Measurements from ENCODE around the gene ATP13A3.
"Not testable (repeated sequence)": the region's sequence is repeated elsewhere in the genome, so short reads cannot be mapped to it uniquely, and the experiment has no call there.

Gene ATP13A3

DNA sequence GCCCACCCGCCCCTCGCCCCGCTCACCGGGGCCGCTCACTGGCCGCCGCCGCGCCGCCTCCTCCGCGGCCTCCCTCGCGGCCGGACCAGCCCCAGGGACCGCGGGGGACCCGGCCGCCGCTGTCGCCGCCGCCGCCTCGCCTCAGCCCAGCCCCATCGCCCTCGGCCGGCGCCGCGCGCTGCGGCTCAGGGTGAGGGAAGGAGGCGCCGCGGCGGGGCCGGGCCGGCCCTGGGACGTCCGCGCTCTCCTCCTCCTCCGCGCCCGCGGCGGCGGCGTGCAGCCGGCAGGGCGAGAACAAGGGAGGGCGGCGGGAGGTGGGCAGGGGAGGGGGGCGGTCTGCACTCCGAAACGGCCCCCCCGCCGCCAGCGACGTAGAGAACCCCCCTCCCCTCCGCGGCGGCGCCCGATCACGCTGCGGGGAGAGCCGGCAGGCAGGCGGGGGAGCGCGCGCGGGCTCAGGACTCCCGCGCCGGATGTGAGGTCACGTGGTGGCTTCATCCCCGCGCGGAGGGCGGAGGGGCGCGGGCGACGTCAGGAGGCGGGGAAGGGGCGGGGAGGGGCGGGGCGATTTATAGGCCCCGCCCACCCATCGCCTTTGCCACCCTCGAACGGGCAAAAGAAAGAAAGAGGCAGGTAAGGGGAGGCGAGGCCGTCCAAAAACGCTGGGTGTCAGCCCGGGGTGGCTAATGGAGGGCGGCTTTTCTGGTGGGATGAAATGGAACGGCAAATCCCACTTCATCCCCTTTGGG lies at the start of gene ATP13A3:
ATP13A3 (minus strand) TSS at position 463 of the 749 bp plus-strand sequence. CDS start 24,812 bp downstream, outside the sequence.
- peak; percentile 78 to 82 for DNase-seq

DNA sequence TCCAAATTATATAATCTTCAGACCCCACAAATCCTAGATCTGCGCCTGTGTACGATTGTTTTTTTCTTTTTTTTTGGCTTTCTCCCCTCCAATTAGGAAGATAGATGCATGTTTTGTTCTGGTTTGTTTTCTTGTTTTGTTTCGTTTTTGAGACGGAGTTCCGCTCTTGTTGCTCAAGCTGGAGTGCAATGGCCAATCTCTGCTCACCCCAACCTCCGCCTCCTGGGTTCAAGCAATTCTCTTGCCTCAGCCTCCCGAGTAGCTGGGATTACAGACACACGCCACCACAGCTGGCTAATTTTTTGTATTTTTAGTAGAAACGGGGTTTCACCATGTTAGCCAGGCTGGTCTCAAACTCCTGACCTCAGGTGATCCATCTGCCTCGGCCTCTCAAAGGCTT lies 48.4 kb upstream of the ATP13A3 start:
- DNase-seq = not testable (repeated sequence)

DNA sequence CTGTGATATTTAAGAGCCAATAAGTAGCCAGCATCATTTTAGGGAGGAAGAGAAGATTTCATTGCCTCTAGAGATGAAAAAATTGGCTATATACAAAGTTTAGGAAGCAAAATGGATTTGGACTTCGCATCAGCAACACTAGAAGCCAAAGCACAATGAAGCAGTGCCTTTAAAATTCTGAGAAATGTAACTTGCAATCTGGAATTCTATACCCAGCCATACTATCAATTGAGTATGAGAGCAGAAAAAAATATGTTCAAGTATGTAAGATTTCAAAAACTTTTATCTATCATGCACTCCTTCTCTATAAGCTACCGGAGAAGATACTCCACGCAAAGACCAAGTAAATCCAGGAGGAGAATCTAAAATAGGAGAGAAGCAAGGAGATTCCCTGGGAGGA lies 47.4 kb upstream of the ATP13A3 start:
- no peak for DNase-seq

DNA sequence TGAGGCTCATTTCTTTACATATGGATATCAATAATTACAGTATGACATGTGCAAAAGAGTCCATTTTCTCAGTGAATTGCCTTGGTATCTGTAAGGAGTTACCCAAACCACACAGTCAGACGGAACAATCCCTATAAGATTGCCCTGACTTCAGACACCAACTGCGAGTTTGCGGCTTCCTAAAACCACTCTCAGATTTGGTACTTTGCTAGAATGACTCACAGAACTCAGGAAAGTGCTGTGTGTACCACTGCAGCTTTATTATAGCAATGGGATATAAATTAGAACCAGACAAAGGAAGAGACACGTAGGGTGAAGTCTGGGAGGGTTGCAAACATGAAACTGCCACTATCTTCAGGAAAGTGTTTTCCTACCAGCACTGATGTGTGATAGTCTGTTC lies 45.8 kb upstream of the ATP13A3 start:
- no peak for DNase-seq

DNA sequence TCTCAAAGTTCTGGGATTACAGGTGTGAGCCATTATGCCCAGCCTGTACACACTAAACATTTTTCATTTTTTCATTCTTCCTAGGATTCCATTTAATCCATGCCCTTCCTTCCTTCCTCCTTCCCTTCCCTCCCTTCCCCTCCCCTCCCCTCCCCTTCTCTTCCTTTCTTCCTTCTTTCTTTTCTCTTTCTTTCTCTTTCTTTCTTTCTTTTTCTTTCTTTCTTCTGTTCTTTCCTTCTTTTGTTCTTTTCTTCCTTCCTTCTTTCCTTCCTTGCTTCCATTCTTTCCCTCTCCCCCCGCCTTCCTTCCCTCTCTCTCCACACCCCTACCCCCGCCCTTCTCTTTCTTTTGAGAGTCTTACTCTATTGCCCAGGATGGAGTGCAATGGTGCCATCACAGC lies 40.9 kb upstream of the ATP13A3 start:
- no peak for DNase-seq

DNA sequence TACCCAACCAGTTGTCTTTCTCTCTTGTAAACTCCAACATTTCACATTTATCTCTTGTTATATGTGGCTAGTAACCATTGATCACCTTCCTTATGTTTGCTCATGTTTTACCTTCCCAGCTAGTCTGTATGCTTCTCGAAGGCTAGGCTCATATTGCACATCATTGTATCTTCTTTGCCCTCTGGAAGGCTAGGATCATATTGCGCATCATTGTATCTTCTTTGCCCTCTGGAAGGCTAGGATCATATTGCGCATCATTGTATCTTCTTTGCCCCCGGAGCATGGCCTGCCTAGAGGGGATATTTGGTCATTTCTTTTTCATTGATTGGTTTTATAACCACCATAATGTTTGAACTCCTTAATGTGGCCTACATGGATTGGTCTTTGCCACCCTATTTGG lies 39.4 kb upstream of the ATP13A3 start:
- DNase-seq = no peak

DNA sequence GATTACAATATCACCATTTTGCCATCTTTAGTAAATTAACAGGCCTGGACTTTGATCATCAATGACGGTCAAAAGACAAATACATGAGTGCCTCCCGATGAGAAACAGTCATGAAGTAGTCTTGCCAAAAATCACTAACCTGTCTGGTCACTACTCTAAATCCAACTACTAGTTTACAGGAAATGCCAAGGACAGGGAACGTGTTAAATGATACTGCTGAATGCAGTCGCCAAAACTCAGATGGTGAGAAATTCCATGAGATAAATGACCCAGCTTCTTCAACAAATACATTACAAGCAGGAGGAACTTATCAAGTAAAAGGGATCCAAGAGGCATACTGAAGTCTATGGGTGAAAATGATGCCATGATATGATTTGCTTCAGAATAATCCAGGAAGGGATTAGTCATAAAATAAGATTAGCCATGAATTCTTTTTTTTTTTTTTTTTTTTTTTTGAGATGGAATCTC lies 35.8 kb upstream of the ATP13A3 start:
- DNase-seq = no peak

DNA sequence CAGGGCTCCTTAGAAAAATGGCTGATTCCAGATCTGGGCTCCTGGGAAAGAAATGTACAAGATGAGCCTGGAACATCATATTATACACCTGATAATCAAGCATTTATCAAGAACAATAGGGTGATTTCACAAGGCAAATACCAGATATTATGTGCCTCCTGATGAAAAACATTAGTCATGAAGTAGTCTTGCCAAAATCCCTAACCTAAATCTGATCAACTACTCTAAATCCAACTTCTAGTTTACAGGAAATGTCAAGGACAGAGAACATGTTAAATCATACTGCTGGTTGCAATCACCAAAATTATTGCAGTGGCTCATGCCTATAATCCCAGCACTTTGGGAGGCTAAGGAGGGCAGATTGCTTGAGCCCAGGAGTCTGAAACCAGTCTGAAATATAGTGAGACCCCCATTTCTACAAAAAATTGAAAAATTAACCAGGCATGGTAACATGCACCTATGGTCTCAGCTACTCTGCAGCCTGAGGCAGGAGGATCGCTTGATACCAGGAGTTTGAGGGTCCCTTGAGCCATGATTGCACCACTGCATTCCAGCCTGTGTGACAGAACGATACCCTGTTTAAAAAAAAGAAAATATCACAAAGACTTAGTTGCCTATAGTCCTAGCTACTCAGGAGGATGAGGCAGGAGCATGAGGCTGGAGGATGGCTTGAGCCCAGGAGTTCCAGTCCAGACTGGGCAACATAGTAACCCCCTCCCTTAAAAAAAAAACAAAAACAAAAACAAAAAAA lies 34.9 kb upstream of the ATP13A3 start:
- DNase-seq = no peak

DNA sequence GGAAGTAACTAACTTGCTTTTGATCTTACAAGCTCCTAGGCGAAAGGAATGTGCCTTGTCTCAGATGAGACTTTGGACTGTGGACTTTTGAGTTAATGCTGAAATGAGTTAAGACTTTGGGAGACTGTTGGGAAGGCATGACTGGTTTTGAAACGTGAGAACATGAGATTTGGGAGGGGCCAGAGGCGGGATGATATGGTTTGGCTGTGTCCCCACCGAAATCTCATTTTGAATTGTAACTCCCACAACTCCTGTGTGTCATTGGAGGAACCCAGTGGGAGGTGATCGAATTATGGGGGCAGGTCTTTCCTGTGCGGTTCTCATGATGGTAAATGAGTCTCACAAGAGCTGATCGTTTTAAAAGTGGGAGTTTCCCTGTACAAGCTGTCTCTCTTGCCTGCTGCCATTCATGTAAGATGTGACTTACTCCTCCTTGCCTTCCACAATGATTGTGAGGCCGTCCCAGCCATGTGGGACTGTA lies 33.9 kb upstream of the ATP13A3 start:
- DNase-seq = peak; percentile 55 to 61

DNA sequence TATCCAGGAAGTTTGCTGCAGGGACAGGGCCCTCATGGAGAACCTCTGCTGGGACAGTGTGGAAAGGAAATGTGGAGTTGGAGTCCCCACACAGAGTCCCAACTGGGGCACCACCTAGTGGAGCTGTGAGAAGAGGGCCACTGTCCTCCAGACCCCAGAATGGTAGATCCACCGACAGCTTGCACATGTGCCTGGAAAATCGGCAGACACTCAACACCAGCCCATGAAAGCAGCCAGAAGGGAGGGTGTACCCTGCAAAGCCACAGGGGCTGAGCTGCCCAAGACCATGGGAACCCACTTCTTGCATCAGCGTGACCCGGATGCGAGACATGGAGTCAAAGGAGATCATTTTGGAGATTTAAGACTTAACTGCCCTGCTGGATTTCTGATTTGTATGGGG lies 33.4 kb upstream of the ATP13A3 start:
- DNase-seq = not testable (repeated sequence)

DNA sequence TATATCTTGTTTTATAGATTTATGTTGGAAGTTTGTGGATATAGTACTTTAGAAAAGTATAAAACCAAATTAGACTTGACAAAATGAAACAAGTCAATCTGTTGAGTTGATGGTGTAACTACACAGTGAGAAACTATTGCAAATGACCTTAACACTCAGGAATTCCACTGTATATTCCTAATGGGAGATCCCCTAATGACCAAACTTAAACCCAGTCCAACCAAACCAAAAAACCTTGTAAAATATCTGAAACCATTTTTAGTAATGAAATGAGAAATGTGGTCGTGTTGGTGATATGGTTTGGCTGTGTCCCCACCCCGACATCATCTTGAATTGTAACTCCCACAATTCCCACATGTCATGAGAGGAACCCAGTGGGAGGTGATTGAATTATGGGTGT lies 31.9 kb upstream of the ATP13A3 start:
- no peak for DNase-seq

DNA sequence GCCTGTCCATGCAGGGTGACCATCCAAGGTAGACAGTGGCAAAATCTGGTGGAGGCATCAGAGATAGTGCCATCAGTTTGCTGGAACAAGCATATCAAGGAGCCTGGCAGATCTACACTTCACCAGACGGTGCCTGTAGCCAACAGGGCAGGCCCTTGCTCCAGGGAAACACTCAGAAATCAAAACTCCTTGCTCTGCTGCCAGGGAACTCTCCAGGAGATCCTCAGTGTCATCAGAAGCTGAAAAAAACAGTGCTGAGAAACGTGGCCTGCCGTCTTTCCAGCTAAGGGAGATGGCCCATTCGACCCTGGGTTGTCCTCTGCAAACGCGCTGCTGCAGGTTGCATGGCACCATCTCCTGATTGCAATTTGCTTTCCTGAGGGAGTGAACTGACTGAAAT lies 30.5 kb upstream of the ATP13A3 start:
- no peak for DNase-seq

DNA sequence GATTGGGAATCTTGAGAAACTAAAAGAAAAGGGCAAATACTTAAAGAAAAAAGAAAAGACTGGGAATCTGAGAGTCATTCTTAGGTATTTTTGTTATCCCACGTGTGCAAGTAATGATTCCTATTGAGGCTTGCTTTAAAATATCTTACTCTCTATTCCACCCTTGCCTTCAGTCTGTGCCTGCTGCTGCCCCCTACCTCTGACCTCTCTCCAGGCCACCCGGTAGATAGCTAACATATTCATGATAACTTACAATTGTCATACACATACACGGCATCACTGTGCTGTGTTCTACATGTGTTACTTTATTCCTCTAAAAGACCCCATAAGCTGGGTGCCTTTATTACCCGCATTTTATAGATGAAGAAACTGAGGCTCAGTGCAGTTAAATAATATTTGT lies 27.8 kb upstream of the ATP13A3 start:
- DNase-seq = no peak

DNA sequence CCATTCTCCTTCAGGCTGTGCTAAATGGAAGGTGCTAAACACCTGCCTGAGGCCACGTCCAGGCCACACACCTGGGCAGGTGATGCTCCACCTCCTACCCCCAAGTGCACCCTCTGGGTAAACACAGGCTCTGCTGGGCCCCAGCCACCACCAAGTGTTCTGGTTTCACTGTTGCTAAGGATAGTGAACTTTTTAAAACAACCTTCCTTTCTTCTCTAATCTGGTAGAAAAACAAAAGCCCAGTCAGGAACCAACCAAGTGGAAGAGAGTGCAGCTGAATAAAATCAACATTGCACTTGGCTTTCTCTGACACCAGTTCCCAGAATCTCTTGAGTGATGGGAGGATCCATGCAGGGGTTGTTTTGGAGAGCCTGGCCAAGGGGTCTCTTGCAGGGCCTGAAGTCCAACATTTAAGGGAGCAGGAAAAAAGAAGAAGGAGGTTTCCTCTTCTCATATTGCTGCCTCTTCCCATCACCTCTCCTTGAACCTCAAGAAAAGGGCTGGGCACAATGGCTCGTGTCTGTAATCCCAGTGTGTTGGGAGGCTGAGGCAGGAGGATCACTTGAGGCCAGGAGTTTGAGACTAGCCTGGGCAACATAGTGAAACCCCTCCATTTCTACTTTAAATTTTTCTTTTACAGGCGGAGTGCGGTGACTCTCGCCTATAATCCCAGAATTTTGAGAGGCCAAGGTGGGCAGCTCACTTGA lies 26.2 kb upstream of the ATP13A3 start:
- DNase-seq = no peak

DNA sequence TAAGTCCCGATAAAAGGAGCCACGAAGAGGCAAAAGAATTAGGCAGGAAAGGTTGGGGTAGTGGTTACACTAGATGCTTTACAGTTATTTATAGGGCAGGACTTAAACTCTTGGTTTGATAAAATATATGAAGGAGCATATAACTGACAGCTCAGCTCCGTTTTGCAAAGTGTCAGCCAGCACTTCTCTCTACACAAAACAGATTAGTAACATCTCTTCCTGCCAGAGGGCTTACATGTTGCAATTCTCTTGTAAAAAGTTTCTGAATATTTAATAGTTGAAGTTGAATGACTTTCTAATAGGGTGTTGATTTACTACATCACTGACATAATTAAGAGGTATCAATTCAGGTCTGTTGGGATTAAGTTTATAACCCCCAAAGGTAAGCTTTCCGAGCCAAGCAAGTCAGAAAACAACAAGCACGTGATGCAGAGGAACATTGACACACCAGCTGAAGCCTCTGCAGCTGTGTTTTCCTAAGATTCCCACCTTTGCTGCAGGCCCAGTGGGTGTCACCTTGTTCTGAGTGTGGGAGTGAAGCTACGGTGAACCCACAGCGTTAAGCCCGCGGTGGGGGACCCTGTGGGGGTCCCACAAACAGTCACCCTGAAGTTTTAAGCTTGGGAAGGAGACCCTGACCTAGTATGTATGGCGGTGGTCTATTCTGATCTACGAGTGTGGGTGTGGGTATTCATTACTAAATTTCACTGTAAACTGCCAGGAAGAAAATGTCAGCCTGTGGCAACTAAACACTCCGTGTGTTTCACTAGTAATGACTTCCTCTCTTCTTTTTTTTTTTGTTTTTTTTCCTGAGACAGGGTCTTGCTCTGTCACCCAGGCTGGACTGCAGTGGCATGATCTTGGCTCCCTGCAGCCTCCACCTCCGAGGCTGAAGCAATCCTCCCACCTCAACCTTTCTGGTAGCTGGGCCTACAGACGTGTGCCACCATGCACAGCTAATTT lies 22.0 kb upstream of the ATP13A3 start:
- no peak for DNase-seq

DNA sequence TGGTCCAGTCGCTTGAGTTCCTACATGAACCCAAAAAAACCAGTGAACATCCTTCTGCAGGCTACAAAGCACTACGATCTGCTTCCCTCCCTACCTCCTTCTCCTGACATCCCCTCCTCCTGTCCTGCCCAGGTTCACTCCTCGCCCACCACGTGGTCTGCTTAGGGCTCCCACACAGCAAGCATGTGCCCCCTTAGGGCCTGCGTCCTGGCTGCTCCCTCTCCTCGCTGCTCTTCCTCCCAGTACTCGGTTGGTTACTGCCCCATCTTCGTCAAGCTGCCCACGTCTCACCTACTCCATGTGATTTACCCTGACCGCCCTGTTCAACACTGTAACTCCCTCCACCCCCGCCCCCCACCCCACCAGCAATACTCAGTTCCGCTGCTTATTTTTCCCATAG lies 20.8 kb upstream of the ATP13A3 start:
- DNase-seq = no peak

DNA sequence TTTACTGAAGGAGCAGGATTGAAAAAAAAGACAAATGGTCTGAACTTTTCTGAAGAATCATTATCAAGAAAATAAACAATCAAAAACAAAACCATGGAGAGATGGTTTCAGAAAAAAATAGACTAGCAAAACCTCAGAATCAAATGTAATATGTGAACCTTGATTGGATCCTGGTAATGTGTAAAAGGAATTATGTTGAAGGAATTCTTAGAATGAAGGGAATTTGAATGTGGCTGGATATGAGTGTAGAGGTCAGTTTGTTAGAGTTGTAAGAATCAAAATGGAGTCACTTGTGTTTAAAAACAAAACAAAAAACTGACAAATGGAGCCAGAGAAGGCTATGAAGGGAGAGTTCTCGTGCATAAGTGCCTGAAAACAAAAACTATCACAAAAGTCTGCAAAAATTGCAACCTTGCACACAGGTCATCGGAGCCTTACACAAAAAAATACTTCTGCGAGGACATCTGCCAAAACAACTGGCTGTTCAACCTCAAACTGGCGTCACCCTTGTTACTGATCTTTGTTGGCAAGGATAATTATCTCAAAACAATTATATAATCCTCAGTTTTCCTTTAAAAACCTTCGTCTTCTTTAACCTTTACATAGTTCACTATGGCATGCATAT lies 19.1 kb upstream of the ATP13A3 start:
- no peak for DNase-seq

DNA sequence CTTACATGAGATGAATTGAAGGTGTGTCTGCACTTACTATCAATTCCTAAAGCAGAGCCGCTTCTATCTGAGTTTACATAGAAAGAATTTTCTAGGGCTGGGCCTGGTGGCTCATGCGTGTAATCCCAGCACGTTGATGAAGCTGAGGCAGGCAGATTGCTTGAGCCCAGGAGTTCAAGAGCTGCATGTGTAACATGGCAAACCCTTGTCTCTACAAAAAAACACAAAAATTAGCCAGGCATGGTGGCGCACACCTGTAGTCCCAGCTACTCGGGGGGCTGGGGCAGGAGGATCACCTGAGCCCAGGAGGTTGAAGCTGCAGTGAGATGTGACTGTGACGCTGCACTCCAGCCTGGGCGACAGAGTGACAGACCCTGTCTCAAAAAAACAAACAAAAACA lies 18.1 kb upstream of the ATP13A3 start:
- no peak for DNase-seq

DNA sequence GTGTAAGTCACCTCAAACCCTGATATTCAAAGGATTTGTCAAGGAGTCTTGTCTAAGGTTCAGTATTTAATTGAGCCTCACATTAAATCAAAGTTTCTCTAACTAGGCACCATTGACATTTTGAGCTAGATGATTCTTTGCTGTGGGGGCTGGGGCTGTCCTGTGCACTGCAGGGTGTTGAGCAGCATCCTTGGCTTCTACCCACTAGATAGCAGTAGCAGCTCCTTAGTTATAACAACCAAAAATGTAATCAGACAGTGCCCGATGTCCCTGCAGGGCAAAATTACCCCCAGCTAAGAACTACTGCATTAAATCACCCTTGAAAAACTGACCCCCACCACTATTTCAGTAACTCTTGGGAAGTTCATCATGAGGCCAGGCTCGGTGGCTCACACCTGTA lies 17.3 kb upstream of the ATP13A3 start:
- DNase-seq = no peak

DNA sequence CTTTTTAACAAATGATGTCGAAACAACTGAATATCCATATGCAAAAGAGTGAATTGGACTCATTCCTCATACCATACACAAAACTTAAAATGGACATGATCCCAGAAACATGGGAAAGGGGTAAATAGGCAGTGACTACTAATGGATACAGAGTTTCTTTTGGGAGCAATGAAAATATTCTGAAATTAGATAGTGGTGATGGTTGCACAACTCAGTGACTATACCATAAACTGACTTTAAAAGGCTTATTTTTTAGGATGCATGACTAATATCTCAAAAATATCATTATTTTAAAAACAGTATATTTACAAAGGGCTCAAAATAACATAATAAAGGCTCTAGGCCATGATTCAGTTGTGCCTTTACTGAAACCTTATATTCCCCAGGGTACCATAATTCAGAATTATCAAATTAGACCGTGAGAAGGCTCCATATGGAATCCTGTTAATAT lies 16.3 kb upstream of the ATP13A3 start:
- DNase-seq = no peak

DNA sequence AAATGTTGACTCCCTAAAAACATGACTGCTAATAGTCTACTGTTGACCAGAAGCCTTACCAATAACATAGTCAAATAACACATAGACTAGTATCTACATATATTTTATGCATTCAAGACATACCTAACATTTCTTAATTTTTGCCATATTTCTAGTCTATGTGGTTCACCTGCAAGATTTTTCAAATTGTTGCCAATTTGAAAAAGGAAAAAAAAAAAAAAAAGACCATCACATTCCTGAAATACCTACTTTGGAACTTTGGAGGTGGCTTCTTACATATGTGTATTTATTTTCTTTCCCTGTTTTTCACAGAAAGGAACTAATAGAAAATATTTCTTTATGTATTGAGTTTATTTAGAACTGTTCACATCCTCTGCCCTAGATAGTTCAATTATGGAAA lies 13.4 kb upstream of the ATP13A3 start:
- DNase-seq = no peak

DNA sequence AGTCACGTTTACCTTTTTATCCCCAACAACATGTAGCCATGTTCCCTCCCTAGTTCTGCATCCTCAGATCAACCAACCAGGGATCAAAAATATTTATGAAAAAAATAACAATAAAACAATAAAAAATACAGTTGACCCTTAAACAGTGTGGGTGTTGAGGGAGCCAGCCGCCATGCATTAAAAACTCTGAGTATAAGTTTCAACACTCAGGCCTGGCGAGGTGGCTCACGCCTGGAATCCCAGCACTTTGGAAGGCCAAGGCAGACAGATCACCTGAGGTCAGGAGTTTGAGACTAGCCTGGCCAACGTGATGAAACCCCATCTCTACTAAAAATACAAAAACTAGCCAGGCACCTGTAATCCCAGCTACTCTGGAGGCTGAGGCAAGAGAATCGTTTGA lies 12.7 kb upstream of the ATP13A3 start:
- not testable (repeated sequence) for DNase-seq

Measured in stimulated activated CD4-positive, alpha-beta T cell treated with anti-CD3 and anti-CD28 coated beads, Interleukin-2, amount 100 ng/mL, for 48 hours (primary cell).